H1 (cell line): Measurements from ENCODE around the gene BZW1.

Experiments
- CREB1 ChIP-seq: IDR thresholded peaks from 2 replicates; pipeline ENCODE4 v1.6.1; 2012; ENCODE audit warnings: inconsistent platforms
- EP300 ChIP-seq, 2 experiments: IDR thresholded peaks; 1 replicate in 1 of 2; 2 replicates in 1 of 2; pipeline ENCODE4 v1.6.1; 2011 to 2012; ENCODE audit warnings: low read depth in 2 of 2, low read length in 2 of 2, mild to moderate bottlenecking in 2 of 2, borderline replicate concordance in 1 of 2, inconsistent platforms in 1 of 2, moderate library complexity in 1 of 2
- EZH2 ChIP-seq: fragments of 200-600 bp; sonication (generic); IDR thresholded peaks from 2 replicates; pipeline ENCODE4 v1.7.1; 2012; ENCODE audit warnings: low read depth, mild to moderate bottlenecking, moderate library complexity, low read length, inconsistent platforms; ENCODE audit not compliant: severe bottlenecking
- HDAC2 ChIP-seq, 2 experiments: fragments of 300-600 bp in 1 of 2; sonication (generic) in 1 of 2; IDR thresholded peaks; 2 replicates each; pipeline ENCODE4 v1.6.1; 2011 to 2012; ENCODE audit warnings: low read depth in 2 of 2, low read length in 2 of 2, mild to moderate bottlenecking in 2 of 2, moderate library complexity in 2 of 2, borderline replicate concordance in 1 of 2, inconsistent platforms in 1 of 2
- JUN ChIP-seq: IDR thresholded peaks from 2 replicates; pipeline ENCODE4 v1.6.1; 2011; ENCODE audit warnings: low read depth, mild to moderate bottlenecking, improper control_type of control experiment, low read length
- KDM1A ChIP-seq: fragments of 200-600, 300-600 bp; sonication (generic); IDR thresholded peaks from 2 replicates; pipeline ENCODE4 v1.7.1; 2016; ENCODE audit warnings: mild to moderate bottlenecking, low read length, borderline replicate concordance
- POLR2A ChIP-seq, 2 experiments: IDR thresholded peaks; 1 replicate in 1 of 2; 2 replicates in 1 of 2; pipeline ENCODE4 v1.6.1; 2011; ENCODE audit warnings: low read depth in 2 of 2, low read length in 2 of 2, mild to moderate bottlenecking in 2 of 2; ENCODE audit errors: control extremely low read depth in 1 of 2
- RNF2 ChIP-seq: fragments of 200-900, 300-1000 bp; sonication (generic); IDR thresholded peaks from 2 replicates; pipeline ENCODE4 v1.7.1; 2016; ENCODE audit warnings: borderline replicate concordance, low read depth, mild to moderate bottlenecking, antibody characterized with exemption, low read length; ENCODE audit not compliant: poor library complexity, severe bottlenecking; ENCODE audit errors: missing control alignments
- SP4 ChIP-seq: IDR thresholded peaks from 2 replicates; pipeline ENCODE4 v1.6.1; 2012; ENCODE audit warnings: low read length, inconsistent platforms
- SRF ChIP-seq: IDR thresholded peaks from 2 replicates; pipeline ENCODE4 v1.6.1; 2011; ENCODE audit warnings: mild to moderate bottlenecking, low read depth, low read length, moderate library complexity
- TEAD4 ChIP-seq: IDR thresholded peaks from 2 replicates; pipeline ENCODE4 v1.6.1; 2012; ENCODE audit warnings: low read depth, low read length, inconsistent platforms, mixed read lengths
- YY1 ChIP-seq: IDR thresholded peaks from 2 replicates; pipeline ENCODE4 v1.6.1; 2011; ENCODE audit warnings: low read depth, mild to moderate bottlenecking, low read length
- TF ChIP-seq, protein P1 (sequence below), 3 experiments: IDR thresholded peaks; 1 replicate in 2 of 3; 2 replicates in 1 of 3; pipeline versions ENCODE4 v1.5.1 to v1.6.1; 2011; ENCODE audit warnings: low read length in 3 of 3, mild to moderate bottlenecking in 3 of 3, inconsistent platforms in 2 of 3, low read depth in 1 of 3, moderate library complexity in 1 of 3; ENCODE audit not compliant: insufficient read depth in 1 of 3; ENCODE audit errors: control extremely low read depth in 1 of 3

- TF ChIP-seq POLR2A (IDR thresholded peaks at IDR 0.05; ENCODE audit: control extremely low read depth in 1 of 2, low read depth in 2 of 2, low read length in 2 of 2) (no peak), SP4 (no peak), SRF (no peak), KDM1A (no peak), HDAC2 (IDR thresholded peaks at IDR 0.05; ENCODE audit: borderline replicate concordance in 1 of 2, low read depth in 2 of 2, low read length in 2 of 2) (no peak), TEAD4 (no peak), RNF2 (no peak), YY1 (no peak), CREB1 (no peak), EZH2 (no peak), EP300 (IDR thresholded peaks at IDR 0.05; ENCODE audit: borderline replicate concordance in 1 of 2, low read depth in 2 of 2, low read length in 2 of 2) (no peak), JUN (no peak)
- TF ChIP-seq, protein P1, sequence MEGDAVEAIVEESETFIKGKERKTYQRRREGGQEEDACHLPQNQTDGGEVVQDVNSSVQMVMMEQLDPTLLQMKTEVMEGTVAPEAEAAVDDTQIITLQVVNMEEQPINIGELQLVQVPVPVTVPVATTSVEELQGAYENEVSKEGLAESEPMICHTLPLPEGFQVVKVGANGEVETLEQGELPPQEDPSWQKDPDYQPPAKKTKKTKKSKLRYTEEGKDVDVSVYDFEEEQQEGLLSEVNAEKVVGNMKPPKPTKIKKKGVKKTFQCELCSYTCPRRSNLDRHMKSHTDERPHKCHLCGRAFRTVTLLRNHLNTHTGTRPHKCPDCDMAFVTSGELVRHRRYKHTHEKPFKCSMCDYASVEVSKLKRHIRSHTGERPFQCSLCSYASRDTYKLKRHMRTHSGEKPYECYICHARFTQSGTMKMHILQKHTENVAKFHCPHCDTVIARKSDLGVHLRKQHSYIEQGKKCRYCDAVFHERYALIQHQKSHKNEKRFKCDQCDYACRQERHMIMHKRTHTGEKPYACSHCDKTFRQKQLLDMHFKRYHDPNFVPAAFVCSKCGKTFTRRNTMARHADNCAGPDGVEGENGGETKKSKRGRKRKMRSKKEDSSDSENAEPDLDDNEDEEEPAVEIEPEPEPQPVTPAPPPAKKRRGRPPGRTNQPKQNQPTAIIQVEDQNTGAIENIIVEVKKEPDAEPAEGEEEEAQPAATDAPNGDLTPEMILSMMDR (IDR thresholded peaks at IDR 0.05; ENCODE audit: control extremely low read depth in 1 of 3, insufficient read depth in 1 of 3, low read depth in 1 of 3, low read length in 3 of 3) = no peak
Measured at GRCh38 chr2:200767111-200767885, 44.4 kb upstream of the BZW1 start.
